Epidermal melanocyte (primary cell): Measurements from ENCODE around the gene RBM14.
"Not testable (repeated sequence)": the region's sequence is repeated elsewhere in the genome, so short reads cannot be mapped to it uniquely, and the experiment has no call there.

Experiments used
- DNase-seq: peaks from one replicate; pipeline ENCODE4 v3.0.0; 2011; ENCODE audit warnings: low spot score; ENCODE audit not compliant: insufficient read length

Gene RBM14

GRCh38 chr11:66636411-66636810 is 20.0 kb downstream of the RBM14 start:
- DNase-seq = no peak

DNA sequence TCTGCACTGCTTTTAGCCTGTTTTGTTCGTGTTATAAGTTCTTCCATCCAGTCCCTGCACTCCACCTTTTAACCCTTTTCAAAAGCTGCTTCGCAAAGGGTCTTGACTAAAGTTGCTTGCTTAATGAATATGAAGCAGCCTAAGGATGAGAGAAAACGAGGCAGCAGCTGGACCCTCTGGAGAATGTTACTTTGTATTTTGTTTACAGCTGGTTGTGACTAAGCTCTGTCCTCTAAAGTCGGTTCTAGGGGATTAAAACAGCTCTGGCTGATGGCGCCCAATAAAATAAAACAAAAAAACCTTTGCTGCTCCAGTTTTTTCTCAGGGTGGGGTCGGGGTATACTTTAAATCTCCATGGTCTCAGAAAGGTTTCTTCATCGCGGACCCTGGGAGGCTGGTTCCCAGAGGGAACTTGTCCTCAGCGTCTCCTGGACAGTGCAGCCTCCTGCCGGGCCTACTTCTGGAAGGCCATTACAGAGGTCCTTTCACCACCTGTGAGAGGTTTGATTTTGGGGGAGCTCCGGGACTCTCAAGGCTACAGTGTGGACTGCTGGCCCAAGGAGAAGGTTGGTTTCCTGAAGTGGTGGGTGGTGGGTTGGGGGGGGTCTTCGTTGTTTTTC is 21.2 kb downstream of the RBM14 start:
- no peak for DNase-seq

DNA sequence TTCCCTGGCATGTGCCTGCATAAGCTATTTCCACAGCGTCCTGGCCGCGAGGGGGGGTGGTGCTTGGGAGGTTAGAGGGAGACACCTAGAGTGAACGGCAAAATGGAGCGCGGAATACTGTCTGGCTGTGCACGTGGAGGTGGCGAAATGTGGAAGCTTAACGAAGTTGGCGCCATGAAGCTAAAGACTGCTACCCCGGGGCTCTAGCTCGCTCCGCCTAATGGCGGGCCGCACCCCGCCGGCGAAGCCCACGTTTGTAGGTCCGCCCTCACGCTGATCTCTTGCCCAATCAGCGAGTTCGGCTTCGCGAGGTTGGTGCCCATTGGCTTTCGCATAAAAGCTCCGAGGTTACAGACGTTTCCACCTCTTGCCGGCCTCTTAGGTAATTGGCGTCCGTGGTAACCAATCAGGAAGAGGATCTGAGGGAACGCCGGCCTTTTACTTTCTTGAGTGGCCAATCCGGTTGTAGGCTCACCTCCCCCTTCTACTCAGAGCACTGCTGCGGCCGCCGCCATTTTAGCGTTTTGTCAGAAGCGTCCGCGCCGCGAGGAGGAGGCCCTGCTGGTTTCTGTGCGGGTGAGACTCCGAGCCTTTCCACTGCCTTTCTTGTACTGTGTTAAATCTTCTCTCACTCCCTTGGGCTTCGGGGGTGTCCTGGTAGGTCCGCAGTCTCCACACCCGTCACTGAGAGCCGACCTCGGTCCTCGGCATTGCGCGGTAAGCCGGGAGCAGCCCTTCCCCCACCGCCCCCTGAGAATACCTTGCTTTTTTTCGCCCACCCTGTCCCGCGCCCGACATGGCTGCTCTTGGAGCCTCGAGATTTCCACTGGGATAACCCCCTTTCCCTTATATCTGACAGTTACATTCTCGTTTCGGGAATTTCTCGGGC is 22.0 kb downstream of the RBM14 start, which contains the start of gene RBM4:
RBM4 (plus strand) TSS at position 527 of the 889 bp plus-strand sequence. CDS start 1,009 bp downstream, outside the sequence.
- DNase-seq = peak; percentile 98

- no peak for DNase-seq
Observed at GRCh38 chr11:66639066-66639813, 22.8 kb downstream of the RBM14 start.

- DNase-seq = not testable (repeated sequence)
Observed at GRCh38 chr11:66639814-66640340, 23.4 kb downstream of the RBM14 start.

DNA sequence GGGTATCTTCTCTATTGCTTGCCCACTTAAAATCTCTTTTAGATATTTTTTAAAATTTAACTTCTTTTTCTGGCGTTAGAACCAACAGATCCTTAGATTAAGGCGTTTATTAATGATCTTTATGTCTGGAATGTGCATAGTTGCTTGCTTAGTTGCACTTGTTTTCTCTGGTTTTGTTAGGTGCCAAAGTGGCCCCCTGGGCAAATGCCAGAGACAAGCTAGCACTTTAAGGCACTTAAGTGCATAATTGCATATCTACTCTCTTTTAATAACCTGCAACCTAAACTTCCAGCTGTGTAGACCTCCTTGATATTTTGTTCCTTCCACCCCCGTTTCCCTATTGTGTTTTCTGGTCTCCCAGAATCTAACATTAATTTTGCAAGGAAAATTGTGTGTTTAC is 25.4 kb downstream of the RBM14 start:
- DNase-seq = no peak

DNA sequence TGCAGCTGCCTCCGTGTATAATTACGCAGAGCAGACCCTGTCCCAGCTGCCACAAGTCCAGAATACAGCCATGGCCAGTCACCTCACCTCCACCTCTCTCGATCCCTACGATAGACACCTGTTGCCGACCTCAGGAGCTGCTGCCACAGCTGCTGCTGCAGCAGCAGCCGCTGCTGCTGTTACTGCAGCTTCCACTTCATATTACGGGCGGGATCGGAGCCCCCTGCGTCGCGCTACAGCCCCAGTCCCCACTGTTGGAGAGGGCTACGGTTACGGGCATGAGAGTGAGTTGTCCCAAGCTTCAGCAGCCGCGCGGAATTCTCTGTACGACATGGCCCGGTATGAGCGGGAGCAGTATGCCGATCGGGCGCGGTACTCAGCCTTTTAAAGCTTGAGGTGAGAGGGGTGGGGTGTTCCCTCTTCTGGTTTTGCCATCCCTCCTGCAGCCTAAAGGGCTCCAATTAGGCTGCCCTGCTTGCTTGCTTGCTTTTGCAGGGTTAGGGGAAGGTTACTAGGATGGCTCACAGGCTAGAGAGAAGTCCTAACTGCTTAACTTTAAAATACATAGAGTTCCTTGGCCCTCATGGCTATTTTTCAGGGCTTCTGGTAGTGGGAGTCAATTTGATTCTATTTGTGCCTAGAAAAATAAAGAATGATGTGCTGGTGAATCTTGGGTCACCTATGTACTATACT is 27.5 kb downstream of the RBM14 start:
- no peak for DNase-seq

GRCh38 chr11:66646828-66647227 is 30.4 kb downstream of the RBM14 start:
- DNase-seq = no peak

- DNase-seq = no peak
Observed at GRCh38 chr11:66649903-66650302, 33.5 kb downstream of the RBM14 start.

DNA sequence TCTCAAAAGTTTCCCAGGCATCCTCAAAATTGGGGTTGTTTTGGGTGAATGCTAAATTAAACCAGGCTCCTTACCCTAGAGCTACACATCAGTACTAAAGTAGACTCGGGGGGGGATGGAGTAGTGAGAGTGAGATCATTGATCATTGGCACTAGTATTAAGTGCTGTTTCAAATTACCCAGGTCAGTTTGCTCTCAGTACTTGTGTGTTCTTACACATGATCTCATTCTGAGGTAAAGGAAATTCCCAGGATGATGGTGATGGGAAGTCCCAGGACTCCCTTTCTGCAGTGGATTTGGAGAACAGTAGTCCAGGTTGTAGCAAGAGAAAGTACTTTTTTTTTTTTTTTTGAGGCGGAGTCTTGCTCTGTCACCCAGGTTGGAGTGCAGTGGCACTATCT is 34.6 kb downstream of the RBM14 start:
- DNase-seq = no peak

DNA sequence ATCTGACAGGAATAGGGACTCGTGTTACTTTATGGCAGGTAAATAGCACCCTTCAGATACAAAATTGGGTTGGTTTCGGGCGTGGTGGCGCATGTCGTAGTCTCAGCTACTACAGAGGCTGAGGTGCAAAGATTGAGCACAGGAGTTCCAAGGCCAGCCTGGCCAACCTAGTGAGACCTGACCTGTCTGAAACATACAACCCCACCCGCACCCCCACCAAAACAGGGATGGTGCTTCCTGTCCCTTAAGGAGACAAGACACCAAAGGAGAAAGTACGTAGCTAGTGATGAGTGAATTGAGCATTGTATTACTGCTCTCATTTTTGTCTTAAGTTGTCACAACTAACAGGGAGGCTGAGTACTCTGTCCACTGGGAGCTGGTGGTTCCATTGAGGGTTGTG is 36.2 kb downstream of the RBM14 start:
- no peak for DNase-seq

DNA sequence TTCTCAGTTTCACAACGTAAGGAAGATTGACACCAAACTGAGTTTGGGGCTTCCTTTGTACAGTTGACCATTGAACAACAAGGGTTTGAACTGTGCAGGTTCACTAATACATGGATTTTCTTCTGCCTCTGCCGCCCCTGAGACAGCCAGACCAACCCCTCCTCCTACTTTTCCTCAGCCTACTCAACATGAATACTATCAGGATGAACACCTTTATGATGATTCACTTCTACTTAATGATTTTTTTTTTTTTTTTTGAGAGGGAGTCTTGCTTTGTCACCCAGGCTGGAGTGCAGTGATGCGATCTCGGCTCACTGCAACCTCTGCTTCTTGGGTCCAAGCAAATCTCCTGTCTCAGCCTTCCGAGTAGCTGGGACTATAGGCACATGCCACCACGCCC is 36.7 kb downstream of the RBM14 start:
- no peak for DNase-seq

- DNase-seq = no peak
Observed at GRCh38 chr11:66659763-66660162, 43.3 kb downstream of the RBM14 start.

DNA sequence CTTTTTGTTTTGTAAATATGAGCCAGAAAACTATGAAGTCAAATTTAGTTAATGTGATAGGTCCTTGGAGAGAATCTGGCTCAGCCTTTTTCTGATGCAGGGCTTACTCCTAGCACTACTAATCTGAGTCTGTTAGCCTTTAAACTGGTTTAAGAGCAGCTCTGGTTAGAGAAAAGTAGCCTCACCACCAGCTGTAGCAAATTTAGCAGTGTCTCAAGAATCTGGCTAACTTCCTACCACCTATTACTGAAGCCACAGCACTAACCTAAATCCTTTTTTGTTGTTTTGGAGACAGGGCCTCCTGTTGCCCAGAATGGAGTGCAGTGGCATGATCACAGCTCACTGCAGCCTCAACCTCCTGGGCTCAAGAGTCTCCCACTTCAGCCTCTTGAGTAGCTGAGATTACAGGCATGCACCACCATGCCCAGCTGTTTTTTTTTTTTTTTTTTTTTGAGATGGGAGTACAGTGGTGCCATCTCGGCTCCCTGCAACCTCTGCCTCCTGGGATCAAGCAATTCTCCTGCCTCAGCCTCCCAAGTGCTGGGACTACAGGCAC is 47.4 kb downstream of the RBM14 start:
- no peak for DNase-seq

DNA sequence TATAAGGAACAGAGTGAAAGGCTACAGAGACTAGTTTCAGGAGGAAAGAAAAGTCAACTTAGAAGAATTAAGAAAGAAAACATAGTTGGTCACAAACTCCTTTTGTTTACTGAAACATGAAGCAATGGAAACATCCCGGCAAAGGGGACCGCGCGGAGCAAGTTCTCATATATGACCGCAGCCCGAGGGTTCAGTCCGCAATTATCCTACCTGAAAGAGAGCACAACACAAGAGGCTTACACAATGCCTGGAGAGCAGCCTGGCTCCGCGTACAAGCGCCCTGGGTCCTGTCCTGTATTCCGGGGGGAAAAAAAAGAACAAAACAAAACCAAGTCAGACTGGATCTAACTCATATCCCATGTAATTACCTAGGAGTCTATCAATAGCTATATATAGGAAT is 48.9 kb downstream of the RBM14 start:
- DNase-seq = no peak

DNA sequence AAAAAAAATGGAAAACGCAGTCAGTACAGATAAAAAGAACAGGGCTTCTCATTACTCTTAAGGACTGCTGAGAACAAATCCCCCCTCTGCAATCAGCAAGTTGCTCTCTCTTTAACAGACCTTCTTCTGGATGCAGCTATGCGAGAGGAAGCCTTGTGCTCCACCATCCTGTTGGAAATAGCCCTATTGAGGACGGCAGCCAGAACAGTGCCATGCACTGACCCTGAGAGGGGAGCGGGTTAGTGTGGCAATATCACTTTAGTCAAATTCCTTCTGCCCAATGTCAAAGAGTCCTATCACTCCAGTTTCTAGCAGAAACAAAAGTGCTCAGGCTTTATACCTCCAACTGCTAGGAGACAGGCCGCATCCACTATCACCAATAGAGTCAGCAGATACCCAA is 54.4 kb downstream of the RBM14 start:
- no peak for DNase-seq

DNA sequence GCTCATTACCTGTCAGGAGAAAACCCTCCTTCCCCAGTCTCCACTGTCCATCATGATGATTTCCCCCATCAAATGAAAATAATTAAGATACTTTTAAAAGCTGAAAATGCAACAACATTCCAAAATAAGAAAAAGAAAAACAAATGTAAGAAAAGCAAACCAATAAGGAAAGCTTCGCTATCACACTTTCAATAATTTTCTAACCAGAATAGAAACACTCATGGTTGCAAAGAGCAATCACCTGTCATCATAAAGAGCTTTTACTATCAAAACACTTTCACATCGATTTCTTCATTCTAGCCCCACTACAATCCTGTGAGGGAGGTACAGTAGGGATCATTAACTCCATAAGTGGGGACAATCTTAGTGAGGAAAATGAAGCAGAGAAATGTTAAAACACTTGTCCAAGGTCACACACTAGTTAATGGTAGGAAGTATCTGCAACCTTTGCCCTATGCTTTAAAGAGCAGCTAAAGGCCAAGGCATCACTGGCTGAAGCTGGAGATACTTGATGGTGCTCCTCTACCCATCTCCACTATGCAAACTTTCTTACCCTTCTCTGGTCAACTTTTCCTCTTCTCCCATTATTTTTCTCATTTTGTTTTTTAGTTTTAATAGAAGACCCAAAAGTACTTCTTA is 58.7 kb downstream of the RBM14 start:
- no peak for DNase-seq

DNA sequence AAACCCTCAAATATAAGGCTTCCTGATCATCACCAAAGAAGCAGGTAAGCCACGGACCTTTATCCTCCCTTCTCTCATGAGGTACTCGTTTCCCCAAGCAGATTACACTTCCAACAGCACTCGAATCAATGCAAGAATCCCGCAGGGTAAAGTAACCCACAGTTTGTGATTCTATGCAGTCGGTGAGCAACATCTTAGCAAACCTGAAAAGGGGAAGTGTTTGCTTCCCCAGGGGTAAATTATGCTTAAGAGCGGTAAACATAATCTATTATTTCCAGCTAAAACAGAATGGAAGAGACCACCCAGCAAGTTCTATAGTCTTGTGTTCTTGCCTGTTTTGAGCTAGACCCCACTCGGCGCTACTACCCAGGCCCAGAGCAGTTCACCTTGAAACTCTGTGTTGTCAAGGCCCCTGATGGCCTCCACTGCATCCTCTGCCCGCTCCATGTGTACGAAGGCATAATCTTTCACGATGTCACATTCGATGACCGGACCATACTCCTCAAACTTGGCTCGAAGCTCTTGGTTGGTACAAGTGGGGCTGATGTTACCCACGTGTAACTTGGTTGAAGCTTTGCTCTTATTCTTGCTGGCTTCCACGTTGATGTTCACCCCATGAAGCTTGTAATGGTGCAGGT is 60.0 kb downstream of the RBM14 start:
- no peak for DNase-seq
